HG02840 (cell line): ENCODE results near the gene CFAP46.

Experiments used
- ATAC-seq: cut with Tn5 transposase; IDR thresholded peaks from one replicate; pipeline ENCODE4 v1.9.1; 2021; ENCODE audit warnings: mild to moderate bottlenecking, moderate library complexity, moderate number of reproducible peaks; ENCODE audit not compliant: unreplicated experiment, low FRiP score

CFAP46 gene

DNA sequence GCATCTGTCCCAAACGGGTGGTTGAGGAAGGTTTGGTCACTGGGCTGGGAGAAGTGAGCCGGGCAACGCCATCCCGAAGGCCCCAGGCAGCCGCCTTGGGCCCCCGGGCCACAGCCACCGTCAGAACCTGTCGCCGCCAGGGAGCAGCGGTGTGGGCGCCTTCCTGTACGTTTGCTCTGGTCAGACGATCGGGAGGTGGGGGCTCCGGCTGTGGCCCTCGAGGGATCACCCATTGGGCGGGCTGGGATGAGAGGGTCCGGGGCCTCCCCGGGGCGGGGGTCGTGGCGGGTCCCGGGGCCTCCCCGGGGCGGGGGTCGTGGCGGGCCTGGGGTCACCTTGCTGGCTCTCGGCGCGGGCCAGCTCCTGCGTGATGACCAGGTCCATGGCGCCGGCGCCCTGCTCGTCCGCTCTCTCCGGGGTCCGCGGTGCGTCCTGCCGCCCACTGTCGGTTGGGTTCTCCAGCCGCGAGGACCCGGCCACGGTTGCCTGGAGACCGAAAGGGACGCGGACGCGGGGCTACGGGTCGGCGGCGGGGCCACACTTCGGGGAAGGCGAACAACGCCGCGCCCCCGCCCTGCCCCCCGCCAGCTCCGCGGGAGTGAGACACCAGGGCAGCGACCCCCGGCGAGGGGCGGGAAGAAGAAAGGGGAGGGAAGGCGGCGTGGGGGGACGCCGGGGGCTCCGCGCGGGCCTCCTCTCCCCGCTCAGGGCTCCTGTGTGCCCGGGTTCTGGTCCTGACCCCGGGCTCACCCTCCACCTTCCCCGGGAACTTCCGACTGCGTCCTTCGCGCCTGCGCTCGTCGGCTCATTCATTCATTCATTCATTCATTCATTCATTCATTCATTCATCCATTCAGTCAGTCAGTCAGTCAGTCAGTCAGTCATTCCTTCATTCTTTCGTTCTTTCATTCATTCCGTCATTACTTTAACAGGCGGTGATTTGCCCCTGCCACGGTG lies at the start of gene CFAP46:
TSS of gene CFAP46 (minus strand) at position 470 of the 957 bp plus-strand sequence. CDS start at position 384, 86 bp downstream.
- no peak for ATAC-seq

DNA sequence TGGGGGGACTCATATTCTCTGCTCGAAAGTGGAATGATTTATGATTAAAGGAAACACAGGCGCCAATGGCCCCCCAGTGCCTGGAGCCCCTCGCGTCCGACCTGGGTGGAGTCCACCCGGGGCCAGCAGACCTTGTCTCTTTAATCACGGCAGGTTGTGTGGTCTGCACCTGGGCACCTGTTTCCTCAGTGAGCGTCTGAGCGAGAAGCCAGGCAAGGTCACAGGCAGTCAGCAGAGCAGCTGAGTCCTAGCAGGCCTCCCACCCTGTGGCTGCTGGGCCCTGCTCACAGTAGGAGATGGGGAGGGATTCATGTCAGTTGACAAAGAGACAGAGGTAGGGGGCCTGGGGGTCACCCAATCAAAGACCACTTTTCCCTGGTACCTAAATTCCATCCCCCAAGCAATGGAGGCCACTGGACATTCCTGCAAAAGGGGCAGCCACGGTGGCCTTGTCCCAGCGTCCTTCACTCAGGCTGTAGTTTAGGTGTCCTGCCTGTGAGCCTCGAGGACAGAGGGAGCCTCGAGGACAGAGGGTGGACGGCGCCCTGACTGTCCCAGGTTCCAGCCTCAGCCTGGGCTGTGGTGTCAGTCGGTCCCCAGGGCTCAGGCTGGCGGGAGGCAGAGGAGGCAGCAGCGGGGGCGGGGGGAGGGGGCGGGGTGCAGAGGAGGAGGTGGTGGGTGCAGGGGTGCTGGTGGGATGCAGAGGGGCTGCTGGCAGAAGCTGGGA lies 49.5 kb upstream of the CFAP46 start:
- no peak for ATAC-seq

DNA sequence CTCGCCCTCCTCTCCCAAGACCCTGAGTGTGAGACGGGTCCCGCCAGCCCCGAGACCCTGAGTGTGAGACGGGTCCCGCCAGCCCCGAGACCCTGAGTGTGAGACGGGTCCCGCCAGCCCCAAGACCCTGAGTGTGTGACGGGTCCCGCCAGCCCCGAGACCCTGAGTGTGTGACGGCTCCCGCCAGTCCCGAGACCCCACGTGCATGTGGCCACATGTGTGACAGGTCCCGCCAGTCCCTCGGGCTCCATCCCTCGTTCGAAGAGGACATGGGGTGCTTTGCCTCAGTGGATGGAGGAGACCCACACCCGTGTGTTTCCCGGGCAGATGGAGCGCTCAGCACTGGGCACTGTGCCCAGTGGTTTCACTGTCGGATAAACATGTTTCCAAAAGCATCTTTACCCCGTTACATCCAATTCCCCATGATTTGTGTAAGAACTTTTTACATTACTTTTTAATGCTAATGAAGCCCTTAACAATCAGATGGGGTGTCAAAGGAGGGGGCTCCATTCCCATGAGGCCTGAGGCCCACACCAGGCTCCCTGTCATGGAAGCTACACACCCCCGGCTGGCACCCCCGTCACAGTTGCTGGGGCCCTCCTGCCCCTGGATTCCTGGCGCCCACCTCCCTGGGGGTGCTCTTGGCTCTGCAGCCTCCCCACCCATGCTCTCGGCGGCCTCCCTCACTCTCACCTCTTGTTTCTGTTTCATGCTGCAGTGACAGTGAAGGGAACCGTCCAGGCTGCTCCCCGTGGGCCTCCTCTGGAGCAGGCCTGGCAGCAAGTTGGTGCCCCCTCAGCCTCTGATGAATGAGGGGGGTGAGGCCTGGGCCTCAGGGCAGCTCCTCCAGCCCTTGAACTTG lies 48.5 kb upstream of the CFAP46 start:
- ATAC-seq = no peak

GRCh38 chr10:132989476-132990415 lies 47.4 kb upstream of the CFAP46 start:
- no peak for ATAC-seq

GRCh38 chr10:132988988-132989387 lies 46.6 kb upstream of the CFAP46 start:
- no peak for ATAC-seq

- no peak for ATAC-seq
Measured at GRCh38 chr10:132987671-132988571, 45.6 kb upstream of the CFAP46 start.

DNA sequence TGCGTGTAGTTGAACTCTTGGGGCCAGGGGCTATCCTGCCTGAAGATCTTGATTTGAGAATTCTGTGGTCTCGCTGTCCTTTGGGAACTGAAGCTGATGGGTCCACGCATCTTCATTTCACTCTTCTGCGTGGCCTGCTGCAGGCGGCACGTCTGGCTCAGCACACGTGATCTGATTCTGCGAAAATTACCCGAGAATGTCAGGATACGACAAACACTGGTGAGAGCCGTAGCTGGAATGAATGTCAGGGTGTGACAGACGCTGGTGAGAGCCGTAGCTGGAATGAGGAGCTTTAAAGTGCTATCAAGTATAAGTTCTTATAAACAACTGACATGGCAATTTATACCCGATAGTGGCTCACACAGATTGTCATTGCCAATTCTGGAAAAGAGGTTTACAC lies 44.6 kb upstream of the CFAP46 start:
- no peak for ATAC-seq

- ATAC-seq = no peak
Measured at GRCh38 chr10:132986576-132986975, 44.2 kb upstream of the CFAP46 start.

DNA sequence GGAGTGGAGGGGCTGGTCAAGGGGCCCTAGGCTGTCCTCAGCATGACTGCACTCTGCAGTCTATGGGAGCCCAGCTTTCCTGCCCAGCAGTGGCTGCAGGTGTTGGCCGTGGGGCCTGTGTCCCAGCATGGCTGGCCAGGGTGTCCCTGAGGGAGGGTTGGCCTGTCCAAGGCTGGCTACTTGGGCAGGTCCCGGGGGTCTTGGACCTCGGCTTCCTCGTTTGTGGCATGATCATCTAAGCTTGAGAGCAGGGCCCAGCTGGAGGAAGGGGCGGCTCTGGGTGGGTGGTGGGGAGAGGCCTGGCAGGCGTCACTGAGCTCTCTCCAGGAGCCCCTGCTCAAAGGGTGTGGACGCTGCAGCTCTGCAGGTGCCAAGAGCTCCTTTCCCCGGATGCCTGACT lies 43.7 kb upstream of the CFAP46 start:
- ATAC-seq = no peak

GRCh38 chr10:132985546-132985900 lies 43.2 kb upstream of the CFAP46 start:
- no peak for ATAC-seq

DNA sequence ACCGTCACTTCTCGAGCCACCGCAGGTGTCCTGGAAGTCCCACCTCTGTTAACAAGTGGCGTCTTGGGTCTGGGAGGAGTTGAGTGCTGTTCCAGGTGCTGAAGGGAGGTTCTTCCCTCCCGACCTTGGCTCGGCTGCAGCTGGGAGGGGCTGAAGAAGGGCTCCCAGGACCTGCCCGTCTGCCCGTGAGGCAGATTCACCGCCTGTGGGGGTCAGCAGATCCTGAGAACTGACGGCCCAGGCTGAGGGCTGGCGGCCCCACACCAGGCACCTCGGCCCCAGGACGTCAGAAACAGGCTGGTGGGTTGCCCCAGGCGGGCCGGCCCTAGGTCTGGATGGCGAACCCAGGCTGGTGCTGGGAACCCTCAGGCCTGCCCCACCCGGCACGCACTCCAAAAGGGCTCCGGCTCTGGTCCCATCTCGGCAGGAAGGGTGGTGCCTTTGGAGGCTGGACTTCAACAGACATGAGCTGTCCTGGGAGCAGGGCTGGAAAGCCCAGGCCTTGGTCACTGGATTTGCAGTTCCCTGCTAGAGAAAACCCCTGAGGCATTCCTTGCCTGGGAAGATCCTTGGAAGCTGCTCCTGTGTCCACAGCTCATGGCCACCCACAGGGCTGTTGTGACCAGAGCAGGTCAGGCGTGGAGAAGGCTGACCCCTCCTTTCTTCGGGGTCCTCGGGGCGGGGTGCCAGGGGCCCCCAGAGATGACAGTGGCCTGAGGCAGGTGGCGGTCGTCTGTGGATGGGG lies 42.6 kb upstream of the CFAP46 start:
- ATAC-seq = no peak

DNA sequence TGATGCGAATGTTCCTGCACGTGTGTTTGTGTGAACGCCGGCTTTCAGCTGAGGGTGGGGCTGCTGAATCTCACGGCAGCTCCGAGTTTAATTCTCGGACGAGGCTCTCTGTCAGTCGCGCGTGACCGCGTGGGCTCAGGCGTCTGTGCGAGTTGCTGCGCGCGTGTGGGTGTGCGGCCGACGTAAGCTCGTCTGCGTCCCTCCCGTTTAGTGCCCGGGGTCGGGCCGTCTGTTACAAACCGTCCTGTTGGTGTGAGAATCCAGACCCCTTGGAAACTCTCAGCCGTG lies 41.6 kb upstream of the CFAP46 start:
- ATAC-seq = no peak

GRCh38 chr10:132983252-132984007 lies 41.1 kb upstream of the CFAP46 start:
- ATAC-seq = no peak

GRCh38 chr10:132982301-132982989 lies 40.1 kb upstream of the CFAP46 start:
- no peak for ATAC-seq

DNA sequence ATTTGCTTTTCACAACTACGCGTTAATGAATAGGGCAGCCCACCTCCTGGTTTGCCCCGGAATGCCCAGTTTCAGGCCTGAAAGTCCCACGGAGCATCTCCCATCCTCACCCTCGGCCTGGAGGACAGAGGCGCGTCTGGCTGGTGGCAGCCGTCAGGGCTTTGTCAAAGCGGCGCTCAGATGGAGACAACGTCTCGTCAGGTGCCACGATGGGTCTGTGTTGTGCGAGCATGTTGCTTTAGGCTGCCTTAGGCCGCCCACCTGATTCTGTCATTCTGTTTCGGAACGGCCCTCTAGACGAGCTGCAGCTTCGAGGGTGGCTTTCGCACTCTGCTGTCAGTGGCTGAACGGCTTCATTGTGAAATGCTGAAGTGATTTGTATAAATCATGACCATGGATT lies 39.4 kb upstream of the CFAP46 start:
- ATAC-seq = no peak

DNA sequence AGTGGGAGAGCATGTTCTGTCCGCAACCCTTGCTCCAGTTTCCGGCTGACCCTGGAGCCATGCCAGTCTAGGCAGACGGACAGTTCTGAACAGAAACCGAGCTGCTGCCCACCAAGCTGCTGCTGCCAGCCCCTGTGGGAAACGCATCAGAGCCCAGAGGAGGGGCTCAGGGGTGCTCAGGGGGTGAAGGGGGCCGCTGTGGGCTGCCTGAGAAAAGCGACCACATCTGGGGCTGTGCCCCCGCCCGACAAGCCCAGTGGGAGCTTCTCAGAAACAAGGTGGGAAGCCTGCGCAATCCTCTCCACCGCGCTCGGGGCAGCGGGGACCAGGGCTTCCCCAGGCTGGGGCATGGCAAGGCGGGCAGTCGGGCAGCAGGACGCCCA lies 38.8 kb upstream of the CFAP46 start:
- ATAC-seq = no peak
